GM23338 (cell line): ENCODE data around the gene GMPPA. TPM values are rescaled to one million over a fixed set of nuclear protein-coding genes. Genes with fewer than 3 reads are reported as not detected.

Experiments
- ATAC-seq: fragments of 200-7000 bp; cut with Tn5 transposase; 3 replicates; pipeline ENCODE4 v1.9.1; 2020
- DNase-seq: peaks from one replicate; pipeline ENCODE4 v3.0.0-alpha.2; 2015; ENCODE audit warnings: low spot score
- H2AFZ ChIP-seq: fragments of 200-600 bp; sonication (generic); 2 replicates; pipeline ENCODE4 v1.8.0; 2016; ENCODE audit warnings: antibody characterized with exemption, mild to moderate bottlenecking, moderate library complexity
- H3F3A ChIP-seq: fragments of 200-600 bp; sonication (generic); replicated peaks from 2 replicates; pipeline ENCODE4 v1.8.0; 2017; ENCODE audit warnings: antibody characterized with exemption, mixed run types, low read depth
- H3K27ac ChIP-seq: fragments of 200-600 bp; sonication (generic); 2 replicates; pipeline ENCODE4 v1.6.1; 2016; ENCODE audit warnings: low read depth
- H3K27me3 ChIP-seq: fragments of 200-600 bp; sonication (generic); 2 replicates; pipeline ENCODE4 v1.8.0; 2016; ENCODE audit warnings: mild to moderate bottlenecking, mixed run types, moderate library complexity; ENCODE audit not compliant: insufficient read depth
- H3K36me3 ChIP-seq: fragments of 200-600 bp; sonication (generic); 2 replicates; pipeline ENCODE4 v1.8.0; 2016; ENCODE audit warnings: mild to moderate bottlenecking; ENCODE audit not compliant: insufficient read depth
- H3K4me1 ChIP-seq: fragments of 200-600 bp; sonication (generic); 2 replicates; pipeline ENCODE4 v1.8.0; 2016; ENCODE audit warnings: mild to moderate bottlenecking, moderate library complexity; ENCODE audit not compliant: insufficient read depth
- H3K4me2 ChIP-seq: fragments of 200-600 bp; sonication (generic); 2 replicates; pipeline ENCODE4 v1.7.1; 2017; ENCODE audit warnings: mixed run types
- H3K4me3 ChIP-seq: fragments of 200-600 bp; sonication (generic); 2 replicates; pipeline ENCODE4 v1.6.1; 2016; ENCODE audit warnings: mixed run types
- H3K79me2 ChIP-seq: fragments of 200-600 bp; sonication (generic); replicated peaks from 2 replicates; pipeline ENCODE4 v1.8.0; 2017; ENCODE audit warnings: mild to moderate bottlenecking; ENCODE audit not compliant: insufficient read depth
- H3K9me2 ChIP-seq: fragments of 200-600 bp; sonication (generic); 2 replicates; pipeline ENCODE4 v1.8.0; 2017; ENCODE audit not compliant: insufficient read depth
- H4K20me1 ChIP-seq: fragments of 200-600 bp; sonication (generic); replicated peaks from 2 replicates; pipeline ENCODE4 v1.8.0; 2017; ENCODE audit warnings: mild to moderate bottlenecking; ENCODE audit not compliant: insufficient read depth
- H3K27ac Mint-ChIP-seq: 2 replicates; pipeline ENCODE4 v1.8.0; 2020; ENCODE audit warnings: inconsistent platforms, mild to moderate bottlenecking, moderate library complexity, mixed read lengths
- H3K27me3 Mint-ChIP-seq: 3 replicates; pipeline ENCODE4 v1.8.0; 2022; ENCODE audit warnings: low read depth, mild to moderate bottlenecking, moderate library complexity, mixed read lengths, inconsistent platforms; ENCODE audit not compliant: insufficient read depth, poor library complexity
- H3K36me3 Mint-ChIP-seq: 3 replicates; pipeline ENCODE4 v1.8.0; 2021; ENCODE audit warnings: low read depth, mild to moderate bottlenecking, inconsistent platforms, moderate library complexity, mixed read lengths
- H3K4me1 Mint-ChIP-seq: 3 replicates; pipeline ENCODE4 v1.8.0; 2020; ENCODE audit warnings: mild to moderate bottlenecking, inconsistent platforms, mixed read lengths
- H3K4me3 Mint-ChIP-seq: 3 replicates; pipeline ENCODE4 v1.8.0; 2021; ENCODE audit warnings: moderate library complexity, mild to moderate bottlenecking, inconsistent platforms, mixed read lengths
- H3K9me3 Mint-ChIP-seq: 3 replicates; pipeline ENCODE4 v1.8.0; 2020; ENCODE audit warnings: moderate library complexity, mild to moderate bottlenecking, inconsistent platforms, mixed read lengths
- CTCF ChIP-seq, 2 experiments: fragments of 200-600 bp in 1 of 2; sonication (generic) in 1 of 2; conservative IDR thresholded peaks; 2 replicates each; pipeline versions ENCODE4 v1.5.1 to v1.6.1; 2016 to 2017; ENCODE audit warnings: antibody characterized with exemption in 2 of 2, low read depth in 2 of 2, mild to moderate bottlenecking in 2 of 2, moderate library complexity in 1 of 2
- ETS1 ChIP-seq: IDR thresholded peaks from 2 replicates; pipeline ENCODE4 v1.6.1; 2016; ENCODE audit warnings: antibody characterized with exemption
- EZH2 ChIP-seq: fragments of 200-600 bp; sonication (generic); IDR thresholded peaks from one replicate; pipeline ENCODE4 v1.8.0; 2017; ENCODE audit warnings: antibody characterized with exemption, mild to moderate bottlenecking, low read depth; ENCODE audit not compliant: unreplicated experiment
- EZH2phosphoT487 ChIP-seq: fragments of 200-600 bp; sonication (generic); IDR thresholded peaks from one replicate; pipeline ENCODE4 v1.8.1; 2018; ENCODE audit warnings: antibody characterized with exemption; ENCODE audit not compliant: unreplicated experiment
- NANOG ChIP-seq: IDR thresholded peaks from 2 replicates; pipeline ENCODE4 v1.6.1; 2016; ENCODE audit warnings: antibody characterized with exemption, borderline replicate concordance
- STAT1 ChIP-seq: IDR thresholded peaks from one replicate; pipeline ENCODE4 v1.6.1; 2016; ENCODE audit warnings: antibody characterized with exemption; ENCODE audit not compliant: unreplicated experiment
- ZNF114 ChIP-seq: fragments of 250-450 bp; sonication (Bioruptor Pico); IDR thresholded peaks from 2 replicates; pipeline ENCODE4 v1.5.0; 2020; ENCODE audit warnings: mild to moderate bottlenecking, moderate library complexity
- ZNF331 ChIP-seq: fragments of 250-450 bp; sonication (Bioruptor Pico); IDR thresholded peaks from 2 replicates; pipeline ENCODE4 v1.5.0; 2020; ENCODE audit warnings: low read depth, mild to moderate bottlenecking, moderate library complexity
- ZNF462 ChIP-seq: fragments of 250-450 bp; sonication (Bioruptor Pico); IDR thresholded peaks from 2 replicates; pipeline ENCODE4 v1.5.0; 2020; ENCODE audit warnings: mild to moderate bottlenecking, moderate library complexity
- polyA plus RNA-seq: library from polyadenylated mRNA; unstranded; fragments of >200 nt; fragmentation: Nextera tagmentation; extraction: Ambion mirVana; gene quantifications from 2 replicates; pipeline ENCODE4 v1.2.1, GENCODE V29; 2016
- total RNA-seq: library from RNA; depleted of rRNA; stranded (reverse); fragments of >200 nt; shearing (Covaris generic); gene quantifications from 2 replicates; pipeline ENCODE4 v1.2.3, GENCODE V29; 2014

Gene GMPPA
- total and polyA plus RNA-seq, 2 experiments from 2014 or later, result 27.0 to 33.8 TPM

- no peak for TF ChIP-seq ZNF462
- no peak for TF ChIP-seq EZH2phosphoT487
Observed at GRCh38 chr2:219513787-219514186, 15.1 kb downstream of the GMPPA start (continued).

- H3K36me3 Mint-ChIP-seq, result no peaks in the 10 kb centered on the region
- Histone ChIP-seq H3K27ac (no peak within 1 kb of the TSS), H3F3A (0 out of 2 replicates have a peak, but pooled peaks cover 4% of the 10 kb centered on the region), H3K27me3 (peaks cover 83% of the 10 kb centered on the region), H3K36me3 (no peaks in the 10 kb centered on the region), H3K79me2 (no peaks in the 10 kb centered on the region), H4K20me1 (no peaks in the 10 kb centered on the region), H3K4me3 (peak within 1 kb of the TSS; percentile 43), H2AFZ (no peak within 1 kb of the TSS), H3K4me1 (peaks cover 47% of the 10 kb centered on the region), H3K9me2 (no peaks in the 10 kb centered on the region), H3K4me2 (peak within 1 kb of the TSS; percentile 73)
- peaks cover 78% of the 10 kb centered on the region for H3K4me1 Mint-ChIP-seq
- no peak within 1 kb of the TSS for H3K27ac Mint-ChIP-seq
- ATAC-seq (peak; percentile 4), DNase-seq (peak; percentile 50)
- peak within 1 kb of the TSS; percentile 49 for H3K4me3 Mint-ChIP-seq
- peaks cover 75% of the 10 kb centered on the region for H3K27me3 Mint-ChIP-seq
- H3K9me3 Mint-ChIP-seq, result no peaks in the 10 kb centered on the region
- TF ChIP-seq CTCF (conservative IDR thresholded peaks at IDR 0.05; ENCODE audit: low read depth in 2 of 2) (no peak), STAT1 (no peak), NANOG (no peak), ETS1 (no peak), ZNF114 (CRISPR knock-in tag) (no peak), ZNF331 (CRISPR knock-in tag) (no peak), EZH2 (peak; percentile 2)
Observed at GRCh38 chr2:219514196-219514761, 15.6 kb downstream of the GMPPA start, which contains the start of gene ASIC4. TSS of gene ASIC4 (plus strand) at chr2:219514482. CDS start at chr2:219514725, 243 bp downstream.
